SK-N-SH (cell line): ENCODE measurements around the gene ST6GALNAC1. TPM values are rescaled to one million over a fixed set of nuclear protein-coding genes. Genes with fewer than 3 reads are reported as not detected.

Experiments
- CTCF ChIA-PET: fragments of 300-600, 350-600 bp; formaldehyde crosslinking; extraction: SDS; loops from one replicate; lab custom pipeline; 2021; lab: Yijun Ruan, JAX
- POLR2A ChIA-PET: fragments of 350-600 bp; sonication (Branson Sonifier 250); formaldehyde crosslinking; extraction: SDS; loops from one replicate; lab custom pipeline; 2020; ENCODE audit warnings: antibody characterized with exemption, inconsistent platforms; lab: Yijun Ruan, JAX
- DNase-seq: peaks from one replicate; pipeline ENCODE4 v3.0.0; 2012
- H2AFZ ChIP-seq: fragments of 200-600 bp; sonication (generic); 2 replicates; pipeline ENCODE4 v1.8.1; 2016; ENCODE audit warnings: antibody characterized with exemption, mild to moderate bottlenecking, low read depth
- H3F3A ChIP-seq: fragments of 200-600 bp; sonication (generic); replicated peaks from 2 replicates; pipeline ENCODE3; 2016; ENCODE audit warnings: antibody characterized with exemption, mild to moderate bottlenecking; ENCODE audit not compliant: insufficient read depth
- H3K27ac ChIP-seq, 2 experiments: fragments of 200-500 bp in 1 of 2; fragments of 200-600 bp in 1 of 2; sonication (Bioruptor generic) in 1 of 2; sonication (generic), shearing (Covaris generic) in 1 of 2; 2 replicates each; pipeline versions ENCODE4 v1.5.1 to v1.6.1; 2014 to 2016; ENCODE audit warnings: low read depth in 2 of 2, inconsistent platforms in 1 of 2, low read length in 1 of 2, mild to moderate bottlenecking in 1 of 2, mixed read lengths in 1 of 2
- H3K27me3 ChIP-seq: fragments of 200-600 bp; sonication (generic), shearing (Covaris generic); 2 replicates; pipeline ENCODE4 v1.6.1; 2016; ENCODE audit warnings: mixed run types; ENCODE audit not compliant: insufficient read depth
- H3K36me3 ChIP-seq, 2 experiments: fragments of 200-500 bp in 1 of 2; fragments of 200-600 bp in 1 of 2; sonication (Bioruptor generic) in 1 of 2; sonication (generic) in 1 of 2; replicated peaks in 1 of 2; 2 replicates each; pipeline versions ENCODE3 to v1.5.1; 2014 to 2016; ENCODE audit warnings: low read length in 1 of 2, mild to moderate bottlenecking in 1 of 2; ENCODE audit not compliant: insufficient read depth in 2 of 2, control insufficient read depth in 1 of 2
- H3K4me1 ChIP-seq, 2 experiments: fragments of 200-500 bp in 1 of 2; fragments of 200-600 bp in 1 of 2; sonication (Bioruptor generic) in 1 of 2; sonication (generic), shearing (Covaris generic) in 1 of 2; 2 replicates each; pipeline versions ENCODE4 v1.5.1 to v1.6.1; 2014 to 2016; ENCODE audit warnings: low read depth in 1 of 2, low read length in 1 of 2, mixed run types in 1 of 2; ENCODE audit not compliant: insufficient read depth in 2 of 2, control insufficient read depth in 1 of 2
- H3K4me2 ChIP-seq: fragments of 200-600 bp; sonication (generic), shearing (Covaris generic); 2 replicates; pipeline ENCODE4 v1.6.1; 2017; ENCODE audit warnings: mixed run types
- H3K4me3 ChIP-seq, 2 experiments: fragments of 200-500 bp in 1 of 2; fragments of 200-600 bp in 1 of 2; sonication (Bioruptor generic) in 1 of 2; sonication (generic), shearing (Covaris generic) in 1 of 2; 2 replicates each; pipeline versions ENCODE4 v1.5.1 to v1.8.1; 2014 to 2016; ENCODE audit warnings: low read depth in 2 of 2, inconsistent platforms in 1 of 2, low read length in 1 of 2, mild to moderate bottlenecking in 1 of 2, mixed read lengths in 1 of 2, moderate library complexity in 1 of 2
- H3K79me2 ChIP-seq: fragments of 200-600 bp; sonication (generic); 2 replicates; pipeline ENCODE4 v1.8.1; 2017; ENCODE audit warnings: mild to moderate bottlenecking; ENCODE audit not compliant: insufficient read depth
- H3K9ac ChIP-seq: fragments of 200-600 bp; sonication (generic); 2 replicates; pipeline ENCODE4 v1.6.1; 2017; ENCODE audit warnings: mixed run types
- H3K9me2 ChIP-seq: fragments of 200-600 bp; sonication (generic); 2 replicates; pipeline ENCODE4 v1.6.1; 2017; ENCODE audit warnings: mixed run types
- H3K9me3 ChIP-seq: fragments of 200-600 bp; sonication (generic); 2 replicates; pipeline ENCODE4 v1.6.1; 2017; ENCODE audit warnings: mixed run types, mild to moderate bottlenecking, moderate library complexity
- H4K20me1 ChIP-seq: fragments of 200-600 bp; sonication (generic); 2 replicates; pipeline ENCODE4 v1.6.1; 2017; ENCODE audit warnings: mild to moderate bottlenecking, mixed run types; ENCODE audit not compliant: insufficient read depth
- CHD2 ChIP-seq: fragments of 150-350 bp; IDR thresholded peaks from 2 replicates; pipeline ENCODE4 v1.6.1; 2018; ENCODE audit warnings: low read length; ENCODE audit not compliant: partially characterized antibody
- CTCF ChIP-seq: fragments of 200-600 bp; sonication (generic); IDR thresholded peaks from 2 replicates; pipeline ENCODE4 v1.6.1; 2017; ENCODE audit warnings: antibody characterized with exemption, mild to moderate bottlenecking, moderate library complexity
- EP300 ChIP-seq, 2 experiments: IDR thresholded peaks; 2 replicates each; pipeline versions ENCODE4 v1.4.0 to v1.6.1; 2012; ENCODE audit warnings: borderline replicate concordance in 1 of 2, low read depth in 1 of 2, low read length in 1 of 2
- EZH2phosphoT487 ChIP-seq: fragments of 200-600 bp; sonication (generic); IDR thresholded peaks from 2 replicates; pipeline ENCODE4 v1.6.1; 2017; ENCODE audit warnings: low read depth, mixed run types, mild to moderate bottlenecking, antibody characterized with exemption, moderate library complexity, borderline replicate concordance
- FOSL2 ChIP-seq: IDR thresholded peaks from 2 replicates; pipeline ENCODE4 v1.4.0; 2012; ENCODE audit warnings: low read depth, mild to moderate bottlenecking, moderate library complexity, borderline replicate concordance
- FOXJ3 ChIP-seq: sonication (generic); formaldehyde crosslinking; IDR thresholded peaks from 2 replicates; pipeline ENCODE4 v1.5.1; 2020; ENCODE audit warnings: mild to moderate bottlenecking, missing genetic modification reagents
- FOXM1 ChIP-seq: IDR thresholded peaks from 2 replicates; pipeline ENCODE4 v1.4.0; 2012; ENCODE audit warnings: low read depth, mild to moderate bottlenecking
- JUND ChIP-seq: IDR thresholded peaks from 2 replicates; pipeline ENCODE4 v1.4.0; 2012
- MAX ChIP-seq: IDR thresholded peaks from 2 replicates; pipeline ENCODE4 v1.4.0; 2012; ENCODE audit warnings: low read depth
- MEF2A ChIP-seq: IDR thresholded peaks from 2 replicates; pipeline ENCODE4 v1.4.0; 2012; ENCODE audit warnings: low read depth, borderline replicate concordance
- MXI1 ChIP-seq: IDR thresholded peaks from 2 replicates; pipeline ENCODE4 v1.6.1; 2012; ENCODE audit warnings: mild to moderate bottlenecking, low read depth, low read length, improper control_type of control experiment
- NFIC ChIP-seq: IDR thresholded peaks from 2 replicates; pipeline ENCODE4 v1.4.0; 2012; ENCODE audit warnings: borderline replicate concordance
- PBX3 ChIP-seq: IDR thresholded peaks from 2 replicates; pipeline ENCODE4; 2012
- POLR2AphosphoS5 ChIP-seq: IDR thresholded peaks from 2 replicates; pipeline ENCODE4 v1.6.1; 2012; ENCODE audit warnings: low read depth, low read length
- RAD21 ChIP-seq: IDR thresholded peaks from 2 replicates; pipeline ENCODE4 v1.6.1; 2012; ENCODE audit warnings: mild to moderate bottlenecking, low read length
- REST ChIP-seq: IDR thresholded peaks from 2 replicates; pipeline ENCODE4 v1.6.1; 2012; ENCODE audit warnings: mild to moderate bottlenecking, low read depth, low read length, moderate library complexity
- RXRA ChIP-seq: IDR thresholded peaks from 2 replicates; pipeline ENCODE4 v1.4.0; 2012; ENCODE audit warnings: low read depth, mild to moderate bottlenecking, borderline replicate concordance
- TCF12 ChIP-seq: IDR thresholded peaks from 2 replicates; pipeline ENCODE4 v1.4.0; 2012
- USF2 ChIP-seq: fragments of 150-350 bp; IDR thresholded peaks from 2 replicates; pipeline ENCODE4 v1.6.1; 2017; ENCODE audit warnings: antibody characterized with exemption, low read length, low read depth, borderline replicate concordance
- YY1 ChIP-seq: IDR thresholded peaks from 2 replicates; pipeline ENCODE4 v1.4.0; 2012; ENCODE audit warnings: low read depth, mild to moderate bottlenecking
- WGBS: methylation state at CpG from one replicate; pipeline ENCODE4 v1.1.6; 2017; ENCODE audit warnings: low lambda C conversion rate; 5-methylcytosine and 5-hydroxymethylcytosine counted together
- polyA plus RNA-seq, 3 experiments: library from polyadenylated mRNA; depleted of rRNA; stranded (reverse); fragments of >200 nt; gene quantifications; 2 replicates each; pipeline ENCODE4 v1.2.3, GENCODE V29; 2012

ST6GALNAC1 gene
- polyA plus RNA-seq, 1 of the 3 experiments (the other 2 are of a cell fraction) = not detected

GRCh38 chr17:76579281-76579680 lies 64.3 kb downstream of the ST6GALNAC1 start:
- no peaks in the 10 kb centered on the region for H4K20me1 ChIP-seq
- H3F3A ChIP-seq = no peaks in the 10 kb centered on the region
- no peak overlapping the region for H2AFZ ChIP-seq
- no peaks in the 10 kb centered on the region for H3K9me2 ChIP-seq
- peaks cover 4% of the 10 kb centered on the region; the same call in 1 of the 2 replicates for H3K27me3 ChIP-seq
- no peak overlapping the region for H3K27ac ChIP-seq
- 98% methylated on average over 2 of the region's 2 CpGs for WGBS
- no peaks in the 10 kb centered on the region for H3K79me2 ChIP-seq
- no peaks in the 10 kb centered on the region for H3K9me3 ChIP-seq
- H3K4me1 ChIP-seq = no peaks in the 10 kb centered on the region
- H3K4me3 ChIP-seq = no peak overlapping the region
- TF ChIP-seq YY1 = no peak
- TF ChIP-seq FOXJ3 (CRISPR knock-in tag) = no peak
- TF ChIP-seq RXRA = no peak
- TF ChIP-seq RAD21 = no peak
- no peak for TF ChIP-seq FOSL2
- no peak for TF ChIP-seq EP300 (IDR thresholded peaks at IDR 0.05; ENCODE audit: borderline replicate concordance in 1 of 2, low read depth in 1 of 2, low read length in 1 of 2)
- TF ChIP-seq FOXM1 = no peak
- no peak for TF ChIP-seq JUND
- TF ChIP-seq PBX3 = no peak
- TF ChIP-seq MAX = no peak
- TF ChIP-seq POLR2AphosphoS5 = no peak
- no peak for TF ChIP-seq NFIC
- TF ChIP-seq TCF12 = no peak
- no peak for TF ChIP-seq MXI1
- TF ChIP-seq EZH2phosphoT487 = no peak
- no peak for TF ChIP-seq CTCF
- no peak for TF ChIP-seq USF2
- TF ChIP-seq REST = no peak
- no peak for TF ChIP-seq CHD2
- no peak for TF ChIP-seq MEF2A
- TF ChIP-seq, all 33 proteins: peak for 0
- Histone ChIP-seq H3K9ac (no peak overlapping the region), H3K4me2 (no peak overlapping the region), H3K36me3 (no peaks in the 10 kb centered on the region)
- POLR2A ChIA-PET = no interaction called here
- DNase-seq = no peak
- CTCF ChIA-PET = interaction anchor here (0.9 to 4.8 kb wide), 4 partner anchors 13 to 45 kb away, joined by 3 to 33 read pairs (median 22); no protein-coding TSS in a partner anchor
